GM20000 (cell line): Measurements from ENCODE around the gene TRIM71.

Source experiments
- DNase-seq: peaks from one replicate; pipeline ENCODE4 v3.0.0; 2012; ENCODE audit warnings: low spot score
- TF ChIP-seq, protein P1 (sequence below): IDR thresholded peaks from 2 replicates; pipeline ENCODE4 v1.5.1; 2012; ENCODE audit warnings: mild to moderate bottlenecking, control low read depth; ENCODE audit errors: extremely low read depth, missing control alignments

Gene TRIM71

DNA sequence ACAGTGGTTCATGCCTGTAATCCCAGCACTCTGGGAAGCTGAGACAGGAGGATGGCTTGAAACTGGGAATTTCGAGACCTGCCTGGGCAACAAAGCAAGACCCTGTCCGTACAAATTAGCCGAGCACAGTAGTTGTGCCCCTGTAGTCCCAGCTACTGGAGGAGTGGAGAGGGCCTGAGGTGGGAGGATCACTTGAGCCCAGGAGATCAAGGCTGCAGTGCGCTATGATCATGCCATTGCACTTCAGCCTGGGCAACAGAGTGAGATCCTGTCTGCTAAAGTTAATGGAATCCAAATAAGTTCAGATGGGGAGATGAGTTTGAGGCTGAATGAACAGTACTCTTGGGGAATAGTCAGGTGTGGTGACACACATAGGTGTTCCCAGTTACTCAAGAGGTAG is 14.4 kb downstream of the TRIM71 start:
- TF ChIP-seq, protein P1, sequence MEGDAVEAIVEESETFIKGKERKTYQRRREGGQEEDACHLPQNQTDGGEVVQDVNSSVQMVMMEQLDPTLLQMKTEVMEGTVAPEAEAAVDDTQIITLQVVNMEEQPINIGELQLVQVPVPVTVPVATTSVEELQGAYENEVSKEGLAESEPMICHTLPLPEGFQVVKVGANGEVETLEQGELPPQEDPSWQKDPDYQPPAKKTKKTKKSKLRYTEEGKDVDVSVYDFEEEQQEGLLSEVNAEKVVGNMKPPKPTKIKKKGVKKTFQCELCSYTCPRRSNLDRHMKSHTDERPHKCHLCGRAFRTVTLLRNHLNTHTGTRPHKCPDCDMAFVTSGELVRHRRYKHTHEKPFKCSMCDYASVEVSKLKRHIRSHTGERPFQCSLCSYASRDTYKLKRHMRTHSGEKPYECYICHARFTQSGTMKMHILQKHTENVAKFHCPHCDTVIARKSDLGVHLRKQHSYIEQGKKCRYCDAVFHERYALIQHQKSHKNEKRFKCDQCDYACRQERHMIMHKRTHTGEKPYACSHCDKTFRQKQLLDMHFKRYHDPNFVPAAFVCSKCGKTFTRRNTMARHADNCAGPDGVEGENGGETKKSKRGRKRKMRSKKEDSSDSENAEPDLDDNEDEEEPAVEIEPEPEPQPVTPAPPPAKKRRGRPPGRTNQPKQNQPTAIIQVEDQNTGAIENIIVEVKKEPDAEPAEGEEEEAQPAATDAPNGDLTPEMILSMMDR: no peak
- no peak for DNase-seq

DNA sequence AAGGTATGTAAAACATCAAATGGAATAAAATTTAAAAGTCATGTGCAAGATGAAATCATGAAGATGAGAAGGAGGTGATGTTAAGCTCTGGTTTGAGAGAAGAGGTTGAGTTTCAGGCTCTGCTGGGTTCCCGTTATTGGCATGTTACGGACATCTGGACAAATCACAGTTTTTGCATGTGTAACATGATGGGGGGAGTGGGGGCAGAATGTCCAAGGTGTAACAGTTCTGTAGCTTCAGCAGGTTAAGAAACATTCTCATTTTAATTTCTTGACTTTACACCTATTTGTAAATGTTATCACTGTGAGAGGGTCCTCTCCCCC is 17.2 kb downstream of the TRIM71 start:
- TF ChIP-seq, protein P1: no peak
- DNase-seq: no peak

DNA sequence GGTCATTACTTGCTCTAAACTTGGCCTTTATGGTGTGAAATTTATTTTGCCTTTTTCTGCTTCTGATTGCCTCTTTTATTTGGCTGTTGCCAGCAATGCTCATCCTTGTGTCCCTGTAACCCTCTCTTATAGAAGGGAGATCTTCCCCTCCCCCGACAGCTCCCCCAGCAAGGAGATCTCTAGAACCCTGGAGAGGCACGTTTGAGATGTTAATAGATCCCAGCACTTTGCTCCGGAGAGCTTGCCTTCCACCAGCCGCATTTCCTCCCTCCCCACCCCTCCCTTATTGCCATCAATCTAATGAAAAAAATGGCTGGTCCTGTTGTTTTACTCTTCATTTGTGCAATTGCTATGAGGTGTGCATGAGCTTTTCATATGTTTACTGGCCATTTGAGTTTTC is 18.2 kb downstream of the TRIM71 start:
- DNase-seq: no peak
- TF ChIP-seq, protein P1: no peak

DNA sequence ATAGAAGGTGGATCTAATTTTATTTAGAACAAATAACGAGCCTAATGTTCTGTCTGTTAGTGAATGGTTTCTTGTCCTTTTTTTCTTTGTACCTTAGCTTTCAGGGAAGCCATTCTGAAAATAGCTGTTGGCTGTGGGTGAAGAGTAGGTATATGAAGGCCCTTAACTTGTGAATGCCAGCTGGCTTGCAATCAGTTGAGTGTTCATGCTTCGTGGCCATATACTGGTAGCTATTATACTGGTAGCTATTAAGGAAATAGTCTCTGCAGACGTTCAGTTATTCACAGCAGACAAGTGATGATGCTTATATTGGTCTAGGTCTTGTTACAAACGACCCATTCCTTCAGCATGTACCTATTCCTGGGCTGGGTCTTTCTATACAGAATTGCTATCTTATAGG is 18.8 kb downstream of the TRIM71 start:
- DNase-seq: no peak
- TF ChIP-seq, protein P1: no peak

DNA sequence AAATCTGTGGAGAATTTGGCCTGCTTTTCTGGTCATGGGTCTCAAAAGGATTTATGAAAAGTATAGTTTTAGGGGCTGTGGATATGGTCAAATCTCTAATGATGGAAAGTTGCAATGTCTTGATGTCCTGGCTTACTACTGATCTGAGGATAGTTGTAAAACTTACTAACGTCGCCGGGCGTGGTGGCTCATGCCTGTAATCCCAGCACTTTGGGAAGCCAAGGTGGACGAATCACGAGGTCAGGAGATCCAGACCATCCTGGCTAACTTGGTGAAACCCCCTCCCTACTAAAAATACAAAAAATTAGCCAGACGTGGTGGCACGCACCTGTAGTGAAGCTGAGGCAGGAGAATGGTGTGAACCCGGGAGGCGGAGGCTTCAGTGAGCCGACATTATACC is 19.6 kb downstream of the TRIM71 start:
- DNase-seq: no peak
- TF ChIP-seq, protein P1: no peak

DNA sequence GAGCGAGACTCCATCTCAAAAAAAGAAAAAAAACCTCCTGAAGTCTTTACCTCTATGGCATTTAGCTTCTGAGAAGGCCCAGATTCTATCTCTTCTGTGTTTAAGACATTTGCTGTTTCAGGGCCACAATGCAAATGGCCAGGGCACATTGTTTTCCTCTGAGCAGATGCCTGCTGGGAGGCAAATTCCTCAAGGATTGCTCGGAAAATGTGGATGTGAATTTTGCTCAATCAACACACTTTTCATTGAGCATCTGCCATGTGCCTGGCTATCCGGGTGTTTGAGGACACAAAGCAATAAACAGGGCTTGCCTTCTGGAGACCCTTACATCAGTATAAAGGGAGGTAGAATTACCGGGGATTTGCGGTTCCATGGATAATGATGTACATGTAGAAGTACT is 20.0 kb downstream of the TRIM71 start:
- TF ChIP-seq, protein P1: no peak
- DNase-seq: no peak

DNA sequence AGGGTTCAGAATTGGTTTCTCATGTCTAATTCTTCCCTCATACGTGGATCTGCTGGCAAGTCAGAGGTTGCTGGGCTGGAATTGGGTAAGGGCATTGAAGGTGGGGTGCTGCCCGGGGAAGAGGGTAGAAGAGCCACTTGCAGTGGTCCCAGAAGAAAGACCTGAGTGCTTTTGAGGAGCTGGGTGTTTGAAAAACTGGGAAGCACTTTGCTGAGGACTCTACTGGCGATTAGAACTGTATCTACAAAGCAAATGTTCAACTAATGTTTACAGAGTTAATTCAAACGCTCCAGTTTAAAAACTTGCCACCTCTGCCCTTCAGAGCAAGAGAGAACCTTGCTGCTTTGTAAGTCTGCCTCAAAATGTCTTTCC is 21.9 kb downstream of the TRIM71 start:
- DNase-seq: no peak
- TF ChIP-seq, protein P1: no peak
